K562 (cell line): ENCODE results near the gene PRRT1. TPM values are rescaled to one million over a fixed set of nuclear protein-coding genes. Genes with fewer than 3 reads are reported as not detected.
A peak's percentile ranks its signal among the peaks of the same experiment; 100 is the strongest.

Experiments
- CEBPB ChIP-seq: fragments of 450-650 bp; IDR thresholded peaks from 2 replicates; pipeline ENCODE4 v1.6.1; 2016; ENCODE audit warnings: missing genetic modification characterization, missing compliant biosample characterization
- DACH1 ChIP-seq: fragments of 450-650 bp; IDR thresholded peaks from 2 replicates; pipeline ENCODE4 v1.6.1; 2018; ENCODE audit not compliant: partially characterized antibody
- DIDO1 ChIP-seq: fragments of 450-650 bp; IDR thresholded peaks from 2 replicates; pipeline ENCODE4 v1.6.1; 2016; ENCODE audit warnings: low read depth, missing biosample characterization, missing genetic modification characterization
- EGR1 ChIP-seq: fragments of 450-650 bp; conservative IDR thresholded peaks from 2 replicates; pipeline ENCODE4 v1.6.1; 2017; ENCODE audit warnings: mild to moderate bottlenecking
- MAZ ChIP-seq, 2 experiments: fragments of 450-650 bp in 1 of 2; sonication (generic) in 1 of 2; formaldehyde crosslinking; IDR thresholded peaks in 1 of 2; conservative IDR thresholded peaks in 1 of 2; 2 replicates each; pipeline versions ENCODE4 v1.4.0 to v1.5.0; 2020; ENCODE audit warnings: mild to moderate bottlenecking in 1 of 2, missing genetic modification reagents in 1 of 2
- MCM5 ChIP-seq: fragments of 450-650 bp; IDR thresholded peaks from 2 replicates; pipeline ENCODE4 v1.6.1; 2016; ENCODE audit warnings: low read depth
- SMARCE1 ChIP-seq: fragments of 450-650 bp; IDR thresholded peaks from 2 replicates; pipeline ENCODE4 v1.7.1; 2016; ENCODE audit warnings: mild to moderate bottlenecking
- SUPT5H ChIP-seq: fragments of 450-650 bp; IDR thresholded peaks from 2 replicates; pipeline ENCODE4 v1.6.1; 2016
- TFAP4 ChIP-seq: sonication (generic); formaldehyde crosslinking; IDR thresholded peaks from 2 replicates; pipeline ENCODE4 v1.8.0; 2022; ENCODE audit warnings: missing genetic modification reagents, mild to moderate bottlenecking, moderate library complexity, borderline replicate concordance
- USF1 ChIP-seq: sonication (generic); formaldehyde crosslinking; IDR thresholded peaks from 2 replicates; pipeline ENCODE4 v1.9.0; 2022; ENCODE audit warnings: mild to moderate bottlenecking, missing genetic modification reagents
- ZBTB33 ChIP-seq: sonication (generic); formaldehyde crosslinking; IDR thresholded peaks from 2 replicates; pipeline ENCODE4 v1.8.1; 2023; ENCODE audit warnings: mild to moderate bottlenecking, missing genetic modification reagents
- ZBTB43 ChIP-seq: sonication (generic); formaldehyde crosslinking; IDR thresholded peaks from 2 replicates; pipeline ENCODE4 v1.8.0; 2023; ENCODE audit warnings: mild to moderate bottlenecking, missing genetic modification reagents
- ZNF407 ChIP-seq: fragments of 450-650 bp; IDR thresholded peaks from 2 replicates; pipeline ENCODE4 v1.6.1; 2016; ENCODE audit warnings: low read depth
- ZSCAN29 ChIP-seq: fragments of 450-650 bp; IDR thresholded peaks from 2 replicates; pipeline ENCODE4 v1.6.1; 2017
- polyA plus RNA-seq, 8 experiments: library from polyadenylated mRNA; depleted of rRNA in 4 of 8; stranded (reverse) in 5 of 8; unstranded in 3 of 8; fragments of >200 nt; fragmentation: Nextera tagmentation in 2 of 8; fragmentation: Illumina TruSeq in 1 of 8; extraction: Ambion mirVana in 2 of 8; extraction: Trizol in 1 of 8; gene quantifications; 2 replicates each; pipeline versions ENCODE4 v1.2.1 to v1.2.3, GENCODE V29; 2011 to 2014; ENCODE audit warnings: inconsistent platforms in 1 of 8, missing spikeins in 1 of 8
- total RNA-seq, 7 experiments: library from RNA; depleted of rRNA in 6 of 7; stranded (reverse); fragments of >200 nt in 6 of 7; fragmentation: Illumina TruSeq in 2 of 7; extraction: Trizol in 2 of 7; gene quantifications; 2 replicates each; pipeline versions ENCODE4 v1.2.1 to v1.2.3, GENCODE V29; 2011 to 2021; ENCODE audit warnings: low replicate concordance in 1 of 7

PRRT1 gene
- total and polyA plus RNA-seq, 9 of the 15 experiments (the other 6 are each of a cell fraction or from before 2014, with no cell fraction given) = 0.14 to 3.5 (median 0.41) TPM

GRCh38 chr6:32188381-32189068 is 36.8 kb upstream of the PRRT1 start (continued):
- TF ChIP-seq TFAP4 (CRISPR knock-in tag) = peak; percentile 92
- peak; percentile 10; the same call in 1 of the 2 replicates for TF ChIP-seq ZNF407
- 0 out of 2 replicates have a peak, but pooled peaks have one; percentile 20 for TF ChIP-seq ZSCAN29
- TF ChIP-seq USF1 (CRISPR knock-in tag) = no peak
- peak in 1 of 2 experiments; percentile 3; a peak in 1 of 4 replicates for TF ChIP-seq MAZ (CRISPR knock-in tag; conservative IDR thresholded peaks at IDR 0.05 in 1 of 2, IDR thresholded peaks at IDR 0.05 in 1 of 2)
- no peak for TF ChIP-seq DIDO1 (tag)
- TF ChIP-seq CEBPB = peak; percentile 91
- TF ChIP-seq EGR1 = peak; percentile 29; the same call in 1 of the 2 replicates
- TF ChIP-seq SUPT5H = peak; percentile 24; the same call in 1 of the 2 replicates
- no peak for TF ChIP-seq ZBTB43 (CRISPR knock-in tag)
- no peak for TF ChIP-seq MCM5
- TF ChIP-seq ZBTB33 (CRISPR knock-in tag) = no peak
- peak; percentile 22; the same call in 1 of the 2 replicates for TF ChIP-seq SMARCE1
- TF ChIP-seq DACH1 = peak; percentile 54
